ENCODE data around the gene NCOA7.

DNA sequence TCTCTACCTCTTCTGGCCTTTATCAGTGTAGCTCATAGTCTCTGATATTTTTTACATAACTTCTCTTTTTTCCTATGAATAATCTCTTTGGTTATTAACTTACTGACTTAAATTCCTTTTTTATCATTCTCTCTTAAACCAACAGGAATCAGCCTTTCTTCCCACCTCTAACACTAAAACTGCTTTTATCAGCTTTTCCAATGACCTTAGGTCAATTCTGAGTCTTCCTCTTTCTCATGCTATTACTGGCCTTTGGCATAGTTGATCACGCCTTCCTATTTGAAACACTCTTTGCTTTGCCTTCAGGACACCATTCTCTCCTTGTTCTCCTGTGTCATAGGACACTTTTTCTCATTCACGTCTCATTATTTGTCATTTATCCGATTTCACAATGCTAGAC, 157.7 kb downstream of the NCOA7 start:
- TF ChIP-seq USF1 (IDR thresholded peaks at IDR 0.05; ENCODE audit: borderline replicate concordance, low read depth) = no peak
- no peak for TF ChIP-seq SIN3A (IDR thresholded peaks at IDR 0.05; ENCODE audit: borderline replicate concordance, low read depth, low read length)
- TF ChIP-seq, protein P1, sequence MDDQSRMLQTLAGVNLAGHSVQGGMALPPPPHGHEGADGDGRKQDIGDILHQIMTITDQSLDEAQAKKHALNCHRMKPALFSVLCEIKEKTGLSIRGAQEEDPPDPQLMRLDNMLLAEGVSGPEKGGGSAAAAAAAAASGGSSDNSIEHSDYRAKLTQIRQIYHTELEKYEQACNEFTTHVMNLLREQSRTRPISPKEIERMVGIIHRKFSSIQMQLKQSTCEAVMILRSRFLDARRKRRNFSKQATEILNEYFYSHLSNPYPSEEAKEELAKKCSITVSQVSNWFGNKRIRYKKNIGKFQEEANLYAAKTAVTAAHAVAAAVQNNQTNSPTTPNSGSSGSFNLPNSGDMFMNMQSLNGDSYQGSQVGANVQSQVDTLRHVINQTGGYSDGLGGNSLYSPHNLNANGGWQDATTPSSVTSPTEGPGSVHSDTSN (IDR thresholded peaks at IDR 0.05) = no peak
- no peak for TF ChIP-seq POLR2AphosphoS5 (IDR thresholded peaks at IDR 0.05; ENCODE audit: low read depth, low read length)
- no peak for TF ChIP-seq EP300 (IDR thresholded peaks at IDR 0.05; ENCODE audit: borderline replicate concordance in 1 of 2, low read depth in 1 of 2, low read length in 1 of 2)
- no peak for TF ChIP-seq CTCF (IDR thresholded peaks at IDR 0.05)
- no peak for TF ChIP-seq RAD21 (IDR thresholded peaks at IDR 0.05; ENCODE audit: low read length)
- no peak for TF ChIP-seq EZH2phosphoT487 (IDR thresholded peaks at IDR 0.05; ENCODE audit: borderline replicate concordance, low read depth)

All from SK-N-SH (cell line).